Peyer's patch (tissue), 4 donors: Measurements from ENCODE around the gene UBE4B. TPM values are rescaled to one million over a fixed set of nuclear protein-coding genes. Genes with fewer than 3 reads are reported as not detected.
"Not testable (repeated sequence)": the region's sequence is repeated elsewhere in the genome, so short reads cannot be mapped to it uniquely, and the experiment has no call there.

ENCODE experiments used
- DNase-seq, 3 donors: peaks; one replicate each; pipeline ENCODE4 v3.0.0-alpha.2; 2017 to 2019
- H3K27ac ChIP-seq, 4 donors: fragments of 200-600 bp; sonication (generic); one replicate each; pipeline ENCODE4 v1.5.1; 2016 to 2019
- H3K27me3 ChIP-seq, 2 donors: fragments of 200-600 bp; sonication (generic); one replicate each; pipeline ENCODE4 v1.5.1; 2019
- H3K36me3 ChIP-seq, 3 donors: fragments of 200-600 bp; sonication (generic); one replicate each; pipeline ENCODE4 v1.5.1; 2016 to 2019
- H3K4me1 ChIP-seq, 4 donors: fragments of 200-600 bp; sonication (generic); one replicate each; pipeline ENCODE4 v1.5.1; 2016 to 2019
- H3K4me3 ChIP-seq, 4 donors: fragments of 200-600 bp; sonication (generic); 1 replicate in 3 of 4; 2 replicates in 1 of 4; pipeline ENCODE4 v1.5.1; 2016 to 2019; ENCODE audit warnings: mild to moderate bottlenecking in 1 of 4
- H3K9me3 ChIP-seq, 4 donors: fragments of 200-600 bp; sonication (generic); one replicate each; pipeline ENCODE4 v1.5.1; 2016 to 2019; ENCODE audit warnings: mild to moderate bottlenecking in 1 of 4
- POLR2A ChIP-seq, 2 donors: fragments of 450-650 bp; IDR thresholded peaks; one replicate each; pipeline ENCODE4 v1.5.1; 2017; ENCODE audit warnings: antibody characterized with exemption in 2 of 2, mild to moderate bottlenecking in 2 of 2, moderate library complexity in 2 of 2
- total RNA-seq, 4 donors: library from RNA; depleted of rRNA; stranded (reverse); fragments of >200 nt; gene quantifications; one replicate each; pipeline ENCODE4 v1.1.0, GENCODE V29; 2016
- TF ChIP-seq, protein P1 (sequence below), 6 experiments: fragments of 450-650 bp in 4 of 6; fragments of 200-600 bp in 2 of 6; sonication (generic) in 1 of 6; IDR thresholded peaks; one replicate each; pipeline ENCODE4 v1.5.1; 2017 to 2019; ENCODE audit warnings: antibody characterized with exemption in 6 of 6, mild to moderate bottlenecking in 3 of 6, moderate library complexity in 1 of 6

Gene UBE4B
- total RNA-seq, 4 donors from 2014 or later, result 40.3 to 102 (median 67.8) TPM

DNA sequence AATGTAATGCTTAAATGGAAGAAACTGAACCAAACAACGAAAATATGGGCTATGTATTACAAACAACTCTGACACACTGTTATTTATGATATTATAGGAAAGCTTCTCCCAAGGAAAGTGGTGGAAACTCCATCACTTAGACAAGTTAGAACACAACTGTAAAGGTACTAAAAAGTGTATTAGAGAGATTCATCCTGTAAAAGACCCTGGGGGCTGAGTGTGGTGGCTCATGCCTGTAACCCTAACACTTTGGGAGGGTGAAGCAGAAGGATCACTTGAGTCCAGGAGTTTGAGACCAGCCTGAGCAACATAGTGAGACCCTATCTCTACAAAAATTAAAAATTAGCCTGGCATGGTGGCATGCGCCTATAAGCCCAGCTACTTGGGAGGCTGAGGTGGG, 7.4 kb upstream of the UBE4B start:
- DNase-seq, result no peak
- Histone ChIP-seq H3K9me3 (no peaks in the 10 kb centered on the region), H3K27me3 (no peaks in the 10 kb centered on the region), H3K4me1 (no peaks in the 10 kb centered on the region), H3K27ac (no peak overlapping the region), H3K4me3 (no peak overlapping the region), H3K36me3 (no peaks in the 10 kb centered on the region)
- no peak for TF ChIP-seq POLR2A (IDR thresholded peaks at IDR 0.05)
- TF ChIP-seq, protein P1, sequence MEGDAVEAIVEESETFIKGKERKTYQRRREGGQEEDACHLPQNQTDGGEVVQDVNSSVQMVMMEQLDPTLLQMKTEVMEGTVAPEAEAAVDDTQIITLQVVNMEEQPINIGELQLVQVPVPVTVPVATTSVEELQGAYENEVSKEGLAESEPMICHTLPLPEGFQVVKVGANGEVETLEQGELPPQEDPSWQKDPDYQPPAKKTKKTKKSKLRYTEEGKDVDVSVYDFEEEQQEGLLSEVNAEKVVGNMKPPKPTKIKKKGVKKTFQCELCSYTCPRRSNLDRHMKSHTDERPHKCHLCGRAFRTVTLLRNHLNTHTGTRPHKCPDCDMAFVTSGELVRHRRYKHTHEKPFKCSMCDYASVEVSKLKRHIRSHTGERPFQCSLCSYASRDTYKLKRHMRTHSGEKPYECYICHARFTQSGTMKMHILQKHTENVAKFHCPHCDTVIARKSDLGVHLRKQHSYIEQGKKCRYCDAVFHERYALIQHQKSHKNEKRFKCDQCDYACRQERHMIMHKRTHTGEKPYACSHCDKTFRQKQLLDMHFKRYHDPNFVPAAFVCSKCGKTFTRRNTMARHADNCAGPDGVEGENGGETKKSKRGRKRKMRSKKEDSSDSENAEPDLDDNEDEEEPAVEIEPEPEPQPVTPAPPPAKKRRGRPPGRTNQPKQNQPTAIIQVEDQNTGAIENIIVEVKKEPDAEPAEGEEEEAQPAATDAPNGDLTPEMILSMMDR (IDR thresholded peaks at IDR 0.05), result no peak

DNA sequence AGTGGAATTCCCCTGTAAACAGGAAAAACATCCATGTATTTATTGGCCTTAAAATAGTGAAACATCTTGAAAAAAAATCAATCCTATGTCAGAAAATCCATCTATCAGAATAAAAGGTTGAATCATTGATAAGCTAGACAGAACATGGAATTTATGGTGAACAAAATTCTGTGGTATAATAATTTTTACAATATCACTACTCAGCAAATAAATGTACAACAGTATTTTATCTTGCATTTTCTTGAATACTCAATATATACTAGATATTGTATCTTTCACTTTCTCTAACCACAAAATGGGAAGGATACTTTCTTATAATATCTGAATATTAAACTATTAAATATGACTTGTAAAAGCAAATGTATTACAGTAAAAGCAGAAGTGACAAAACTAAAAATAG, 5.7 kb upstream of the UBE4B start:
- TF ChIP-seq, protein P1 (IDR thresholded peaks at IDR 0.05), result no peak
- TF ChIP-seq POLR2A (IDR thresholded peaks at IDR 0.05), result no peak
- H3K27ac ChIP-seq, result no peak overlapping the region
- no peaks in the 10 kb centered on the region for H3K4me1 ChIP-seq
- H3K9me3 ChIP-seq, result no peaks in the 10 kb centered on the region
- H3K36me3 ChIP-seq, result no peaks in the 10 kb centered on the region
- no peak overlapping the region for H3K4me3 ChIP-seq
- H3K27me3 ChIP-seq, result no peaks in the 10 kb centered on the region
- no peak for DNase-seq

DNA sequence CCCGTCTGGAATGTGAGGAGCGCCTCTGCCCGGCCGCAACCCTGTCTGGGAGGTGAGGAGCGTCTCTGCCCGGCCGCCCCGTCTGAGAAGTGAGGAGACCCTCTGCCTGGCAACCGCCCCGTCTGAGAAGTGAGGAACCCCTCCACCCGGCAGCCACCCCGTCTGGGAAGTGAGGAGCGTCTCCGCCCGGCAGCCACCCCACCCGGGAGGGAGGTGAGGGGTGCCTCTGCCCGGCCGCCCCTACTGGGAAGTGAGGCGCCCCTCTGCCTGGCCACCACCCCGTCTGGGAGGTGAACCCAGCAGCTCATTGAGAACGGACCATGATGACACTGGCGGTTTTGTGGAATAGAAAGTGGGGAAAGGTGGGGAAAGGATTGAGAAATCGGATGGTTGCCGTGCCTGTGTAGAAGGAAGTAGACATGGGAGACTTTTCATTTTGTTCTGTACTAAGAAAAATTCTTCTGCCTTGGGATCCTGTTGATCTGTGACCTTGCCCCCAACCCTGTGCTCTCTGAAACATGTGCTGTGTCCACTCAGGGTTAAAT, 3.7 kb upstream of the UBE4B start:
- H3K9me3 ChIP-seq, H3K27ac ChIP-seq, DNase-seq, H3K27me3 ChIP-seq, H3K4me3 ChIP-seq, H3K4me1 ChIP-seq, H3K36me3 ChIP-seq: not testable (repeated sequence)

DNA sequence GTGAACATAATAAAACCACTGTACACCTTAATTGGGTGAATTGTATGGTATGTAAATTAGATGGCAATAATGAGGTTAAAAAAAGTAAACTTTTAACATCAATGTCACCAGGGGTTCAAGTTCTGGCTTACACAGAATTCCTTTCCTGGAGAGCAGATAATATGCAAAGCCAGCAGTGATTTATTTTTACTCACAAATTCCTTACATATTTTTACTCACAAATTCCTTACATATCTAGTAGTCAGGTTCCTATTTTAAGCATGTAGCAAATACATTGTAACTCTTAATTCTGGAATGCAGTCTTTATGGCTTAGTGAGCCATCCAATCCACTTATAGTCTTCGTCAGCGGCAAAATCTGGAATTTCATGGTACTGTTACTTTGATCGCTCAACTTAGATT, 1.3 kb upstream of the UBE4B start:
- no peak overlapping the region for H3K27ac ChIP-seq
- H3K4me1 ChIP-seq, result peaks cover 0 to 19% (median 3%) of the 10 kb centered on the region in 4 donors
- H3K4me3 ChIP-seq, result no peak overlapping the region
- no peak for DNase-seq
- no peaks in the 10 kb centered on the region for H3K27me3 ChIP-seq
- H3K9me3 ChIP-seq, result no peaks in the 10 kb centered on the region
- TF ChIP-seq, protein P1 (IDR thresholded peaks at IDR 0.05), result no peak
- TF ChIP-seq POLR2A (IDR thresholded peaks at IDR 0.05), result no peak
- H3K36me3 ChIP-seq, result peaks cover 0 to 2% (median 0%) of the 10 kb centered on the region in 3 donors

DNA sequence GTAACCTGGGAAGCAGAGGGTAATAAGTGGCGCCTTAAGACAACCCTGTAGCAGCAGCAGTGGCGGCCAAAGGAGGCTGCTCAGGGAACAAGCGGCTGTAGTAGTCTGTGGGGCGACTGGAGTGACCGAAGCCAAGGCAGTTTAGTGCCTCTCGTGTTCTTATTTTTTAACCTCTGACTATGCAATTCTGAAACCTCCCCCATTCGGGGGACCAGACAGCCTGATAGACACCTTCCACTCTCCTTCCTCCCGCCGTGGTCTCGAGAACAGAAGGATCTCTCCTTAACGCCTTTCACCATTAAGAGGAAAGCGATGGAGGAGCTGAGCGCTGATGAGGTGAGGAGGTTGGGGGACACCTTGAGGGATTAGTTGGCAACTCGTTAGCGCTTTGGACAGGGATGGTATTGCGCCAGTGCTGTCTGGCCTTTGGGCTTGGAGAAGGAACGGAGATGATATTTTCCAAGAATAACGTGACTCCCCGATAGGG, 644 bp downstream of the UBE4B start:
- no peaks in the 10 kb centered on the region for H3K9me3 ChIP-seq
- no peaks in the 10 kb centered on the region for H3K27me3 ChIP-seq
- peak overlapping the region; percentile 78 to 99 (median 88) for H3K4me3 ChIP-seq
- H3K36me3 ChIP-seq, result peaks cover 0 to 22% (median 0%) of the 10 kb centered on the region in 3 donors
- TF ChIP-seq, protein P1 (IDR thresholded peaks at IDR 0.05), result peak in 2 of 6 experiments; percentile 9 to 16
- no peak for TF ChIP-seq POLR2A (IDR thresholded peaks at IDR 0.05)
- DNase-seq, result peak in 1 of 3 donors; percentile 59
- peak overlapping the region; percentile 92 to 96 (median 93) for H3K27ac ChIP-seq
- H3K4me1 ChIP-seq, result peaks cover 0 to 19% (median 3%) of the 10 kb centered on the region in 4 donors

DNA sequence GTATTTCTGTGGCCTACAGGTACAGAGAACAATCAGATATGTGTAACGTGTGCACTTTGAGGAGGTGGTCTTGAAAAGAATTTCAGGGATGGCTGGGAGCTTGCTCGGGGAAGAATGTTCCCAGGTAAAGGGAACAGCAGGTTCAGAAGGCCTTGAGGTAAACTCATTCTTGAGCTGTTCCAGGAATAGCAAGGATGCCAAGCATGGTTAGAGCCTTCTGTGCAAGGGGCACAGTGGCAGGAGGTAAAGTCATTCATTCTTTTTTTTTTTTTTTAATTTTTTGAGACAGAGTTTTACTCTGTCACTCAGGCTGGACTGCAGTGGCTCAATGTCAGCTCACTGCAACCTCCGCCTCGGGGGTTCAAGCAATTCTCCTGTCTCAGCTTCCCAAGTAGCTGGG, 10.0 kb downstream of the UBE4B start:
- H3K9me3 ChIP-seq, result no peaks in the 10 kb centered on the region
- no peak for DNase-seq
- H3K4me3 ChIP-seq, result no peak overlapping the region
- H3K4me1 ChIP-seq, result peaks cover 0 to 9% (median 0%) of the 10 kb centered on the region in 4 donors
- no peaks in the 10 kb centered on the region for H3K27me3 ChIP-seq
- TF ChIP-seq, protein P1 (IDR thresholded peaks at IDR 0.05), result no peak
- TF ChIP-seq POLR2A (IDR thresholded peaks at IDR 0.05), result no peak
- no peak overlapping the region for H3K27ac ChIP-seq
- H3K36me3 ChIP-seq, result peaks cover 0 to 32% (median 0%) of the 10 kb centered on the region in 3 donors
